HEK293 (cell line): Measurements from ENCODE around the gene ASIC1.
A peak's percentile ranks its signal among the peaks of the same experiment; 100 is the strongest.

Experiments used
- BCL11A ChIP-seq: fragments of 450-650 bp; formaldehyde crosslinking; IDR thresholded peaks from 2 replicates; pipeline ENCODE4 v1.5.1; 2016; ENCODE audit warnings: low read depth, missing biosample characterization, missing genetic modification characterization
- EGR2 ChIP-seq: fragments of 450-650 bp; formaldehyde crosslinking; IDR thresholded peaks from 2 replicates; pipeline ENCODE4 v1.5.1; 2016; ENCODE audit warnings: low read depth, missing biosample characterization, missing genetic modification characterization
- ELK4 ChIP-seq: IDR thresholded peaks from 2 replicates; pipeline ENCODE4 v1.6.1; 2011; ENCODE audit warnings: mild to moderate bottlenecking, low read depth, low read length, borderline replicate concordance
- KLF8 ChIP-seq: fragments of 450-650 bp; formaldehyde crosslinking; IDR thresholded peaks from 2 replicates; pipeline ENCODE4 v1.5.1; 2016; ENCODE audit warnings: missing biosample characterization, missing genetic modification characterization
- PBX3 ChIP-seq: sonication (generic); formaldehyde crosslinking; IDR thresholded peaks from 2 replicates; pipeline ENCODE4 v1.8.1; 2022; ENCODE audit warnings: mild to moderate bottlenecking, moderate library complexity, missing genetic modification reagents
- REPIN1 ChIP-seq: fragments of 450-650 bp; formaldehyde crosslinking; IDR thresholded peaks from 2 replicates; pipeline ENCODE4 v1.5.1; 2017; ENCODE audit warnings: missing biosample characterization, missing genetic modification characterization, low read depth
- REST ChIP-seq: fragments of 450-650 bp; formaldehyde crosslinking; IDR thresholded peaks from 2 replicates; pipeline ENCODE4 v1.5.1; 2016; ENCODE audit warnings: missing biosample characterization, missing genetic modification characterization
- ZFP3 ChIP-seq: fragments of 450-650 bp; formaldehyde crosslinking; IDR thresholded peaks from 2 replicates; pipeline ENCODE4 v1.5.1; 2016; ENCODE audit warnings: low read depth, missing biosample characterization, missing genetic modification characterization
- ZNF10 ChIP-seq: fragments of 450-650 bp; formaldehyde crosslinking; IDR thresholded peaks from 2 replicates; pipeline ENCODE4 v1.5.1; 2017; ENCODE audit warnings: missing biosample characterization, missing genetic modification characterization
- ZNF16 ChIP-seq: fragments of 450-650 bp; formaldehyde crosslinking; IDR thresholded peaks from 2 replicates; pipeline ENCODE4 v1.5.1; 2016; ENCODE audit warnings: low read depth, missing biosample characterization, missing genetic modification characterization
- ZNF19 ChIP-seq: fragments of 450-650 bp; formaldehyde crosslinking; IDR thresholded peaks from 2 replicates; pipeline ENCODE4; 2016; ENCODE audit warnings: missing biosample characterization, missing genetic modification characterization, low read depth
- ZNF274 ChIP-seq, 2 experiments: fragments of 200-500 bp in 1 of 2; fragments of 450-650 bp in 1 of 2; sonication (Bioruptor generic) in 1 of 2; formaldehyde crosslinking in 1 of 2; IDR thresholded peaks; 2 replicates each; pipeline versions ENCODE4 v1.5.1 to v1.6.1; 2014 to 2016; ENCODE audit warnings: borderline replicate concordance in 1 of 2, inconsistent platforms in 1 of 2, low read length in 1 of 2, missing biosample characterization in 1 of 2, missing genetic modification characterization in 1 of 2
- ZNF335 ChIP-seq: fragments of 450-650 bp; formaldehyde crosslinking; conservative IDR thresholded peaks from 2 replicates; pipeline ENCODE4 v1.5.1; 2016; ENCODE audit warnings: missing biosample characterization, missing genetic modification characterization
- ZNF341 ChIP-seq: fragments of 450-650 bp; formaldehyde crosslinking; IDR thresholded peaks from 2 replicates; pipeline ENCODE4; 2016; ENCODE audit warnings: low read depth, missing biosample characterization, missing genetic modification characterization
- ZNF521 ChIP-seq: fragments of 450-650 bp; formaldehyde crosslinking; IDR thresholded peaks from 2 replicates; pipeline ENCODE4 v1.5.1; 2017; ENCODE audit warnings: missing biosample characterization, mild to moderate bottlenecking, missing genetic modification characterization
- ZNF529 ChIP-seq: fragments of 450-650 bp; formaldehyde crosslinking; IDR thresholded peaks from 2 replicates; pipeline ENCODE4 v1.5.1; 2017; ENCODE audit warnings: missing genetic modification characterization, missing biosample characterization; ENCODE audit not compliant: insufficient replicate concordance
- ZNF530 ChIP-seq: fragments of 450-650 bp; formaldehyde crosslinking; IDR thresholded peaks from 2 replicates; pipeline ENCODE4 v1.5.1; 2016; ENCODE audit warnings: low read depth, missing biosample characterization, missing genetic modification characterization
- ZNF571 ChIP-seq: fragments of 450-650 bp; formaldehyde crosslinking; IDR thresholded peaks from 2 replicates; pipeline ENCODE4 v1.5.0; 2017; ENCODE audit warnings: missing biosample characterization, missing genetic modification characterization
- TF ChIP-seq, protein P1 (sequence below): fragments of 450-650 bp; IDR thresholded peaks from 2 replicates; pipeline ENCODE4 v1.5.1; 2018; ENCODE audit warnings: missing biosample characterization, mild to moderate bottlenecking, missing genetic modification characterization
- TF ChIP-seq, protein P2 (sequence below): fragments of 450-650 bp; formaldehyde crosslinking; IDR thresholded peaks from 2 replicates; pipeline ENCODE4 v1.5.1; 2017; ENCODE audit warnings: missing biosample characterization, mild to moderate bottlenecking, missing genetic modification characterization, moderate library complexity
- TF ChIP-seq, protein P3 (sequence below): fragments of 450-650 bp; formaldehyde crosslinking; IDR thresholded peaks from 2 replicates; pipeline ENCODE4 v1.5.1; 2016; ENCODE audit warnings: missing biosample characterization, missing genetic modification characterization
- TF ChIP-seq, protein P4 (sequence below): fragments of 450-650 bp; formaldehyde crosslinking; IDR thresholded peaks from 2 replicates; pipeline ENCODE4 v1.5.1; 2016; ENCODE audit warnings: missing biosample characterization, missing genetic modification characterization

ASIC1 gene

DNA sequence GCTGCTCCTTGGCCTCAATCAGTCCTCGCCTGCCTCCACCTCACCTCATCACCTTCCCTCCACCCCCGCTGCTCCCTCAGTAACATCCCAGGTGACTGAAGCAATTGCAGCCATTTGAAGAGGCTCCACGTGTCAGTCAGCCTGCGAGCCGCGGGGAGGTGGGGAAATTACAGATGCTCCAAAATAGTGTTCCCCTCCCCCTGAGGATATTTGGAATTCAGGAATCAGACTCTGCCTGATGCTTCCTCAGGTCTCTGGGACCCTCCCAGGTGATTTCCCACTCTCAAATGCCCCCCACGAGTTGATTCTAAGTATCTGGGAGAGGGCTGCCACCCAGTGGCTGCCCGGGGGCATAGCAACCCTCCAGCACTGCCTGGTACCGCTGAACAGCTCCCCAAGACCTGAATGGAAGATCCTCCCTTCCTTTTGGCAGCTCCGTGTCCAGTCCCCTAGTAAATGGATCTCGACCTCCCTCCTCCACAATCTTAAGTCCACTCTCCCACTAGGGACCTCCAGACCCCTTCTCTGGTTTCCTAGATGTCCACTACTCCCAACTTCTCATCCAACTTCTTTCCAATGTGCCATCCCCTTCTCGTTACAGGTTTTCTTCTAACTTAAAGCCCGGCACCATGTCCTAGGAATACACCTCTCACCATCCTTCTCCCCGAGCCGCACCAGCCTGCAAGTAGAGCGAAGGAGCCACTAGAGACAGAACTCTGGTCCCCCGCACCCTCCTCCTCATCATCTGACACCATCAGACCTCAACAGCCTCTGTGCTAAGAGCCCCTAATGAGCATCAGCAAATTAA lies 1.4 kb upstream of the ASIC1 start (continued):
- TF ChIP-seq ZNF530 (tag by site-specific recombination) (no peak), ZNF274 (IDR thresholded peaks at IDR 0.05; ENCODE audit: low read length) (no peak), ZNF274 (tag by site-specific recombination; IDR thresholded peaks at IDR 0.05; ENCODE audit: borderline replicate concordance) (no peak), ZNF571 (tag by site-specific recombination) (no peak), ZNF521 (tag by site-specific recombination) (no peak), ZNF335 (tag by site-specific recombination) (peak; percentile 54), ELK4 (no peak), ZNF10 (tag by site-specific recombination) (no peak), ZFP3 (tag by site-specific recombination) (no peak), REST (tag by site-specific recombination) (peak; percentile 92), ZNF341 (tag by site-specific recombination) (peak; percentile 61), KLF8 (peak; percentile 38; the same call in 1 of the 2 replicates), REPIN1 (tag by site-specific recombination) (no peak), PBX3 (CRISPR knock-in tag) (no peak), BCL11A (tag by site-specific recombination) (no peak), EGR2 (tag by site-specific recombination) (0 out of 2 replicates have a peak, but pooled peaks have one; percentile 25), ZNF19 (tag by site-specific recombination) (no peak), ZNF16 (tag by site-specific recombination) (no peak), ZNF529 (no peak)
- TF ChIP-seq, protein P1, sequence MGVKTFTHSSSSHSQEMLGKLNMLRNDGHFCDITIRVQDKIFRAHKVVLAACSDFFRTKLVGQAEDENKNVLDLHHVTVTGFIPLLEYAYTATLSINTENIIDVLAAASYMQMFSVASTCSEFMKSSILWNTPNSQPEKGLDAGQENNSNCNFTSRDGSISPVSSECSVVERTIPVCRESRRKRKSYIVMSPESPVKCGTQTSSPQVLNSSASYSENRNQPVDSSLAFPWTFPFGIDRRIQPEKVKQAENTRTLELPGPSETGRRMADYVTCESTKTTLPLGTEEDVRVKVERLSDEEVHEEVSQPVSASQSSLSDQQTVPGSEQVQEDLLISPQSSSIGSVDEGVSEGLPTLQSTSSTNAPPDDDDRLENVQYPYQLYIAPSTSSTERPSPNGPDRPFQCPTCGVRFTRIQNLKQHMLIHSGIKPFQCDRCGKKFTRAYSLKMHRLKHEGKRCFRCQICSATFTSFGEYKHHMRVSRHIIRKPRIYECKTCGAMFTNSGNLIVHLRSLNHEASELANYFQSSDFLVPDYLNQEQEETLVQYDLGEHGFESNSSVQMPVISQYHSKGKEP (tag by site-specific recombination) = no peak
- TF ChIP-seq, protein P2, sequence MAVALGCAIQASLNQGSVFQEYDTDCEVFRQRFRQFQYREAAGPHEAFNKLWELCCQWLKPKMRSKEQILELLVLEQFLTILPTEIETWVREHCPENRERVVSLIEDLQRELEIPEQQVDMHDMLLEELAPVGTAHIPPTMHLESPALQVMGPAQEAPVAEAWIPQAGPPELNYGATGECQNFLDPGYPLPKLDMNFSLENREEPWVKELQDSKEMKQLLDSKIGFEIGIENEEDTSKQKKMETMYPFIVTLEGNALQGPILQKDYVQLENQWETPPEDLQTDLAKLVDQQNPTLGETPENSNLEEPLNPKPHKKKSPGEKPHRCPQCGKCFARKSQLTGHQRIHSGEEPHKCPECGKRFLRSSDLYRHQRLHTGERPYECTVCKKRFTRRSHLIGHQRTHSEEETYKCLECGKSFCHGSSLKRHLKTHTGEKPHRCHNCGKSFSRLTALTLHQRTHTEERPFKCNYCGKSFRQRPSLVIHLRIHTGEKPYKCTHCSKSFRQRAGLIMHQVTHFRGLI = no peak
- TF ChIP-seq, protein P3, sequence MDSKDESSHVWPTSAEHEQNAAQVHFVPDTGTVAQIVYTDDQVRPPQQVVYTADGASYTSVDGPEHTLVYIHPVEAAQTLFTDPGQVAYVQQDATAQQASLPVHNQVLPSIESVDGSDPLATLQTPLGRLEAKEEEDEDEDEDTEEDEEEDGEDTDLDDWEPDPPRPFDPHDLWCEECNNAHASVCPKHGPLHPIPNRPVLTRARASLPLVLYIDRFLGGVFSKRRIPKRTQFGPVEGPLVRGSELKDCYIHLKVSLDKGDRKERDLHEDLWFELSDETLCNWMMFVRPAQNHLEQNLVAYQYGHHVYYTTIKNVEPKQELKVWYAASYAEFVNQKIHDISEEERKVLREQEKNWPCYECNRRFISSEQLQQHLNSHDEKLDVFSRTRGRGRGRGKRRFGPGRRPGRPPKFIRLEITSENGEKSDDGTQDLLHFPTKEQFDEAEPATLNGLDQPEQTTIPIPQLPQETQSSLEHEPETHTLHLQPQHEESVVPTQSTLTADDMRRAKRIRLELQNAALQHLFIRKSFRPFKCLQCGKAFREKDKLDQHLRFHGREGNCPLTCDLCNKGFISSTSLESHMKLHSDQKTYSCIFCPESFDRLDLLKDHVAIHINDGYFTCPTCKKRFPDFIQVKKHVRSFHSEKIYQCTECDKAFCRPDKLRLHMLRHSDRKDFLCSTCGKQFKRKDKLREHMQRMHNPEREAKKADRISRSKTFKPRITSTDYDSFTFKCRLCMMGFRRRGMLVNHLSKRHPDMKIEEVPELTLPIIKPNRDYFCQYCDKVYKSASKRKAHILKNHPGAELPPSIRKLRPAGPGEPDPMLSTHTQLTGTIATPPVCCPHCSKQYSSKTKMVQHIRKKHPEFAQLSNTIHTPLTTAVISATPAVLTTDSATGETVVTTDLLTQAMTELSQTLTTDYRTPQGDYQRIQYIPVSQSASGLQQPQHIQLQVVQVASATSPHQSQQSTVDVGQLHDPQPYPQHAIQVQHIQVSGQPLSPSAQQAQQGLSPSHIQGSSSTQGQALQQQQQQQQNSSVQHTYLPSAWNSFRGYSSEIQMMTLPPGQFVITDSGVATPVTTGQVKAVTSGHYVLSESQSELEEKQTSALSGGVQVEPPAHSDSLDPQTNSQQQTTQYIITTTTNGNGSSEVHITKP (tag by site-specific recombination) = peak; percentile 58
- TF ChIP-seq, protein P4, sequence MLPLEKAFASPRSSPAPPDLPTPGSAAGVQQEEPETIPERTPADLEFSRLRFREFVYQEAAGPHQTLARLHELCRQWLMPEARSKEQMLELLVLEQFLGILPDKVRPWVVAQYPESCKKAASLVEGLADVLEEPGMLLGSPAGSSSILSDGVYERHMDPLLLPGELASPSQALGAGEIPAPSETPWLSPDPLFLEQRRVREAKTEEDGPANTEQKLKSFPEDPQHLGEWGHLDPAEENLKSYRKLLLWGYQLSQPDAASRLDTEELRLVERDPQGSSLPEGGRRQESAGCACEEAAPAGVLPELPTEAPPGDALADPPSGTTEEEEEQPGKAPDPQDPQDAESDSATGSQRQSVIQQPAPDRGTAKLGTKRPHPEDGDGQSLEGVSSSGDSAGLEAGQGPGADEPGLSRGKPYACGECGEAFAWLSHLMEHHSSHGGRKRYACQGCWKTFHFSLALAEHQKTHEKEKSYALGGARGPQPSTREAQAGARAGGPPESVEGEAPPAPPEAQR (tag by site-specific recombination) = no peak
